ENCODE measurements around the gene OR2T11. TPM values are rescaled to one million over a fixed set of nuclear protein-coding genes. Genes with fewer than 3 reads are reported as not detected.
"Not testable (repeated sequence)": the region's sequence is repeated elsewhere in the genome, so short reads cannot be mapped to it uniquely, and the experiment has no call there.

Gene OR2T11
- total and polyA plus RNA-seq, 2 donors (not counting 1 experiment from before 2014, with no cell fraction given), result 0.12 to 3.6 TPM

GRCh38 chr1:248585266-248585665 lies 49.6 kb downstream of the OR2T11 start:
- Histone ChIP-seq H2AFZ (ENCODE audit: insufficient read depth, low read depth, low read length, poor library complexity, severe bottlenecking) (no peak overlapping the region), H3K27ac (ENCODE audit: low read length in 2 of 2) (no peak overlapping the region), H4K20me1 (ENCODE audit: control insufficient read depth, insufficient read depth, low read length, poor library complexity, severe bottlenecking) (no peaks in the 10 kb centered on the region), H3K27me3 (replicated peaks in 1 of 4; ENCODE audit: control extremely low read depth in 1 of 4, control insufficient read depth in 3 of 4, insufficient read depth in 4 of 4, low read length in 3 of 4) (no peaks in the 10 kb centered on the region), H3K79me2 (ENCODE audit: control insufficient read depth, insufficient read depth, low read length) (no peaks in the 10 kb centered on the region), H3K9ac (ENCODE audit: low read length) (no peak overlapping the region), H3K4me3 (ENCODE audit: control extremely low read depth in 1 of 5, extremely low read depth in 1 of 5, insufficient read depth in 1 of 5, low read depth in 2 of 5, low read length in 4 of 5) (no peak overlapping the region), H3K4me2 (replicated peaks; ENCODE audit: low read depth, low read length, poor library complexity, severe bottlenecking) (no peak overlapping the region), H3K36me3 (replicated peaks in 1 of 2; ENCODE audit: control extremely low read depth in 1 of 2, control insufficient read depth in 1 of 2, extremely low read depth in 1 of 2, insufficient read depth in 2 of 2, low read length in 1 of 2) (no peaks in the 10 kb centered on the region), H3K4me1 (ENCODE audit: control insufficient read depth in 2 of 2, insufficient read depth in 2 of 2, low read length in 2 of 2) (no peaks in the 10 kb centered on the region), H3K9me3 (ENCODE audit: control extremely low read depth in 1 of 3, control insufficient read depth in 2 of 3, insufficient read depth in 1 of 3, low read length in 2 of 3) (no peaks in the 10 kb centered on the region)
- Mint-ChIP-seq H3K4me1 (peaks cover 3% of the 10 kb centered on the region), H3K4me3 (no peak overlapping the region), H3K27me3 (peaks cover 2% of the 10 kb centered on the region), H3K9me3 (ENCODE audit: insufficient read depth) (no peaks in the 10 kb centered on the region), H3K27ac (no peak overlapping the region)
- ChIA-PET POLR2A (no interaction called here), CTCF (no interaction called here)
- DNase-seq (no peak), ATAC-seq (ENCODE audit: low read depth) (no peak)
- intact Hi-C loops (cut with micrococcal nuclease), result no loop called here
- WGBS (ENCODE audit: insufficient coverage), result no CpG with 5 or more reads among the region's 3 CpGs
- TF ChIP-seq, protein P1, sequence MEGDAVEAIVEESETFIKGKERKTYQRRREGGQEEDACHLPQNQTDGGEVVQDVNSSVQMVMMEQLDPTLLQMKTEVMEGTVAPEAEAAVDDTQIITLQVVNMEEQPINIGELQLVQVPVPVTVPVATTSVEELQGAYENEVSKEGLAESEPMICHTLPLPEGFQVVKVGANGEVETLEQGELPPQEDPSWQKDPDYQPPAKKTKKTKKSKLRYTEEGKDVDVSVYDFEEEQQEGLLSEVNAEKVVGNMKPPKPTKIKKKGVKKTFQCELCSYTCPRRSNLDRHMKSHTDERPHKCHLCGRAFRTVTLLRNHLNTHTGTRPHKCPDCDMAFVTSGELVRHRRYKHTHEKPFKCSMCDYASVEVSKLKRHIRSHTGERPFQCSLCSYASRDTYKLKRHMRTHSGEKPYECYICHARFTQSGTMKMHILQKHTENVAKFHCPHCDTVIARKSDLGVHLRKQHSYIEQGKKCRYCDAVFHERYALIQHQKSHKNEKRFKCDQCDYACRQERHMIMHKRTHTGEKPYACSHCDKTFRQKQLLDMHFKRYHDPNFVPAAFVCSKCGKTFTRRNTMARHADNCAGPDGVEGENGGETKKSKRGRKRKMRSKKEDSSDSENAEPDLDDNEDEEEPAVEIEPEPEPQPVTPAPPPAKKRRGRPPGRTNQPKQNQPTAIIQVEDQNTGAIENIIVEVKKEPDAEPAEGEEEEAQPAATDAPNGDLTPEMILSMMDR (IDR thresholded peaks at IDR 0.05), result no peak
- TF ChIP-seq EZH2 (IDR thresholded peaks at IDR 0.05; ENCODE audit: borderline replicate concordance, insufficient read depth, low read depth, low read length, poor library complexity, severe bottlenecking), result no peak

- Mint-ChIP-seq H3K27me3 (no peaks in the 10 kb centered on the region), H3K9me3 (ENCODE audit: insufficient read depth) (no peaks in the 10 kb centered on the region), H3K27ac (no peak overlapping the region), H3K4me1 (no peaks in the 10 kb centered on the region), H3K4me3 (no peak overlapping the region)
- DNase-seq, result no peak
- ATAC-seq (ENCODE audit: low read depth), result no peak
- intact Hi-C loops (cut with micrococcal nuclease), result no loop called here
- WGBS (ENCODE audit: insufficient coverage), result 100% methylated on average over 1 of the region's 9 CpGs
- H3K79me2 ChIP-seq (ENCODE audit: control insufficient read depth, insufficient read depth, low read length), result no peaks in the 10 kb centered on the region
- no peak overlapping the region for H2AFZ ChIP-seq (ENCODE audit: insufficient read depth, low read depth, low read length, poor library complexity, severe bottlenecking)
- no peaks in the 10 kb centered on the region for H3K27me3 ChIP-seq (replicated peaks in 1 of 4; ENCODE audit: control extremely low read depth in 1 of 4, control insufficient read depth in 3 of 4, insufficient read depth in 4 of 4, low read length in 3 of 4)
- no peak overlapping the region for H3K27ac ChIP-seq (ENCODE audit: low read length in 2 of 2)
- no peaks in the 10 kb centered on the region for H3K36me3 ChIP-seq (replicated peaks in 1 of 2; ENCODE audit: control extremely low read depth in 1 of 2, control insufficient read depth in 1 of 2, extremely low read depth in 1 of 2, insufficient read depth in 2 of 2, low read length in 1 of 2)
- H3K4me1 ChIP-seq (ENCODE audit: control insufficient read depth in 2 of 2, insufficient read depth in 2 of 2, low read length in 2 of 2), result no peaks in the 10 kb centered on the region
- CTCF ChIA-PET, result no interaction called here
- H3K4me3 ChIP-seq (ENCODE audit: control extremely low read depth in 1 of 5, extremely low read depth in 1 of 5, insufficient read depth in 1 of 5, low read depth in 2 of 5, low read length in 4 of 5), result no peak overlapping the region
- no peak overlapping the region for H3K4me2 ChIP-seq (replicated peaks; ENCODE audit: low read depth, low read length, poor library complexity, severe bottlenecking)
- H4K20me1 ChIP-seq (ENCODE audit: control insufficient read depth, insufficient read depth, low read length, poor library complexity, severe bottlenecking), result no peaks in the 10 kb centered on the region
- H3K9me3 ChIP-seq (ENCODE audit: control extremely low read depth in 1 of 3, control insufficient read depth in 2 of 3, insufficient read depth in 1 of 3, low read length in 2 of 3), result no peaks in the 10 kb centered on the region
- TF ChIP-seq EZH2 (IDR thresholded peaks at IDR 0.05; ENCODE audit: borderline replicate concordance, insufficient read depth, low read depth, low read length, poor library complexity, severe bottlenecking), result no peak
- TF ChIP-seq, protein P1 (IDR thresholded peaks at IDR 0.05), result no peak
- H3K9ac ChIP-seq (ENCODE audit: low read length), result no peak overlapping the region
- POLR2A ChIA-PET, result no interaction called here
Observed at GRCh38 chr1:248576260-248576980, 58.5 kb downstream of the OR2T11 start.

GRCh38 chr1:248574657-248575056 lies 60.2 kb downstream of the OR2T11 start, which contains the start of gene OR2T34:
Gene OR2T34, minus strand, starts transcription at chr1:248574757. Its CDS starts 0 bp downstream, at chr1:248574757.
- H3K27me3 ChIP-seq (replicated peaks in 1 of 4; ENCODE audit: control extremely low read depth in 1 of 4, control insufficient read depth in 3 of 4, insufficient read depth in 4 of 4, low read length in 3 of 4); H4K20me1 ChIP-seq (ENCODE audit: control insufficient read depth, insufficient read depth, low read length, poor library complexity, severe bottlenecking); H3K9me3 ChIP-seq (ENCODE audit: control extremely low read depth in 1 of 3, control insufficient read depth in 2 of 3, insufficient read depth in 1 of 3, low read length in 2 of 3); H3K27me3 Mint-ChIP-seq; POLR2A ChIA-PET; H3K4me1 Mint-ChIP-seq; H2AFZ ChIP-seq (ENCODE audit: insufficient read depth, low read depth, low read length, poor library complexity, severe bottlenecking); H3K27ac Mint-ChIP-seq; H3K27ac ChIP-seq (ENCODE audit: low read length in 2 of 2); H3K4me1 ChIP-seq (ENCODE audit: control insufficient read depth in 2 of 2, insufficient read depth in 2 of 2, low read length in 2 of 2); H3K79me2 ChIP-seq (ENCODE audit: control insufficient read depth, insufficient read depth, low read length); H3K4me2 ChIP-seq (replicated peaks; ENCODE audit: low read depth, low read length, poor library complexity, severe bottlenecking); ATAC-seq (ENCODE audit: low read depth); DNase-seq; H3K4me3 ChIP-seq (ENCODE audit: control extremely low read depth in 1 of 5, extremely low read depth in 1 of 5, insufficient read depth in 1 of 5, low read depth in 2 of 5, low read length in 4 of 5); intact Hi-C loops (cut with micrococcal nuclease); H3K9ac ChIP-seq (ENCODE audit: low read length); H3K36me3 ChIP-seq (replicated peaks in 1 of 2; ENCODE audit: control extremely low read depth in 1 of 2, control insufficient read depth in 1 of 2, extremely low read depth in 1 of 2, insufficient read depth in 2 of 2, low read length in 1 of 2); H3K4me3 Mint-ChIP-seq; H3K9me3 Mint-ChIP-seq (ENCODE audit: insufficient read depth); CTCF ChIA-PET: not testable (repeated sequence)
- WGBS (ENCODE audit: insufficient coverage), result no CpG with 5 or more reads among the region's 3 CpGs
